GM18499 (cell line): ENCODE measurements around the gene HRH1.
"Not testable (repeated sequence)": the region's sequence is repeated elsewhere in the genome, so short reads cannot be mapped to it uniquely, and the experiment has no call there.

Experiments used
- ATAC-seq: cut with Tn5 transposase; IDR thresholded peaks from one replicate; pipeline ENCODE4 v1.9.1; 2021; ENCODE audit warnings: moderate number of reproducible peaks; ENCODE audit not compliant: insufficient read depth, unreplicated experiment

Gene HRH1

GRCh38 chr3:11201251-11202019 lies 47.1 kb downstream of the HRH1 start:
- ATAC-seq, result no peak

- no peak for ATAC-seq
Measured at GRCh38 chr3:11203961-11204360, 49.7 kb downstream of the HRH1 start.

GRCh38 chr3:11204697-11205348 lies 50.5 kb downstream of the HRH1 start:
- ATAC-seq, result no peak

- not testable (repeated sequence) for ATAC-seq
Measured at GRCh38 chr3:11205881-11206280, 51.6 kb downstream of the HRH1 start.

GRCh38 chr3:11206316-11206715 lies 52.0 kb downstream of the HRH1 start:
- ATAC-seq, result no peak

- no peak for ATAC-seq
Measured at GRCh38 chr3:11206953-11207352, 52.7 kb downstream of the HRH1 start.

- no peak for ATAC-seq
Measured at GRCh38 chr3:11211531-11212298, 57.4 kb downstream of the HRH1 start.

- no peak for ATAC-seq
Measured at GRCh38 chr3:11212299-11212608, 58.0 kb downstream of the HRH1 start.

- no peak for ATAC-seq
Measured at GRCh38 chr3:11212784-11213183, 58.5 kb downstream of the HRH1 start.

GRCh38 chr3:11213810-11214450 lies 59.6 kb downstream of the HRH1 start:
- no peak for ATAC-seq

GRCh38 chr3:11214451-11214978 lies 60.2 kb downstream of the HRH1 start:
- ATAC-seq, result no peak

- ATAC-seq, result not testable (repeated sequence)
Measured at GRCh38 chr3:11217370-11217769, 63.1 kb downstream of the HRH1 start.

- no peak for ATAC-seq
Measured at GRCh38 chr3:11220230-11220629, 65.9 kb downstream of the HRH1 start.

GRCh38 chr3:11221818-11222415 lies 67.6 kb downstream of the HRH1 start:
- ATAC-seq, result no peak

- no peak for ATAC-seq
Measured at GRCh38 chr3:11224010-11224409, 69.7 kb downstream of the HRH1 start.

GRCh38 chr3:11224870-11225229 lies 70.6 kb downstream of the HRH1 start:
- ATAC-seq, result no peak

- ATAC-seq, result no peak
Measured at GRCh38 chr3:11226042-11226370, 71.7 kb downstream of the HRH1 start.

- no peak for ATAC-seq
Measured at GRCh38 chr3:11228041-11228440, 73.7 kb downstream of the HRH1 start.

GRCh38 chr3:11230125-11230524 lies 75.8 kb downstream of the HRH1 start:
- no peak for ATAC-seq

GRCh38 chr3:11230832-11231231 lies 76.5 kb downstream of the HRH1 start:
- no peak for ATAC-seq
